DND-41 (cell line): ENCODE results near the gene EEFSEC.

Experiments
- ATAC-seq: fragments of 200-7000 bp; cut with Tn5 transposase; 3 replicates; pipeline ENCODE4 v1.9.1; 2021; ENCODE audit warnings: low read depth; ENCODE audit not compliant: insufficient read depth
- DNase-seq: peaks from one replicate; pipeline ENCODE4 v3.0.0-alpha.2; 2020
- H2AFZ ChIP-seq: 2 replicates; pipeline ENCODE4 v1.6.0; 2012; ENCODE audit warnings: low read depth, low read length
- H3K27ac ChIP-seq: 2 replicates; pipeline ENCODE4 v1.5.1; 2012; ENCODE audit warnings: low read length, inconsistent platforms
- H3K27me3 ChIP-seq: fragments of 200-600 bp; sonication (generic); 2 replicates; pipeline ENCODE4 v1.6.0; 2012; ENCODE audit warnings: low read length, mild to moderate bottlenecking, inconsistent platforms; ENCODE audit not compliant: insufficient read depth, poor library complexity
- H3K36me3 ChIP-seq: 2 replicates; pipeline ENCODE4 v1.5.1; 2012; ENCODE audit warnings: low read length, inconsistent platforms; ENCODE audit not compliant: insufficient read depth
- H3K4me1 ChIP-seq: 2 replicates; pipeline ENCODE4 v1.5.1; 2012; ENCODE audit warnings: mild to moderate bottlenecking, low read length; ENCODE audit not compliant: insufficient read depth
- H3K4me2 ChIP-seq: 2 replicates; pipeline ENCODE4 v1.6.0; 2012; ENCODE audit warnings: mild to moderate bottlenecking, moderate library complexity, low read length, inconsistent platforms; ENCODE audit not compliant: insufficient read depth
- H3K4me3 ChIP-seq, 2 experiments: fragments of 200-600 bp in 1 of 2; shearing (Covaris generic) in 1 of 2; 2 replicates each; pipeline ENCODE4 v1.5.1; 2012 to 2016; ENCODE audit warnings: inconsistent platforms in 2 of 2, low read length in 2 of 2, mild to moderate bottlenecking in 2 of 2, low read depth in 1 of 2, moderate library complexity in 1 of 2
- H3K79me2 ChIP-seq: 2 replicates; pipeline ENCODE4 v1.6.0; 2012; ENCODE audit warnings: low read length, inconsistent platforms; ENCODE audit not compliant: insufficient read depth
- H3K9ac ChIP-seq: 2 replicates; pipeline ENCODE4 v1.6.0; 2012; ENCODE audit warnings: low read depth, mild to moderate bottlenecking, inconsistent platforms, low read length, moderate library complexity
- H3K9me3 ChIP-seq: 2 replicates; pipeline ENCODE4 v1.5.1; 2012; ENCODE audit warnings: low read length, moderate library complexity, mild to moderate bottlenecking, inconsistent platforms; ENCODE audit not compliant: insufficient read depth, severe bottlenecking
- H4K20me1 ChIP-seq: 2 replicates; pipeline ENCODE4 v1.6.0; 2012; ENCODE audit warnings: low read length; ENCODE audit not compliant: insufficient read depth
- CTCF ChIP-seq: IDR thresholded peaks from 2 replicates; pipeline ENCODE4 v1.5.1; 2012; ENCODE audit warnings: borderline replicate concordance, low read length, moderate library complexity, mild to moderate bottlenecking; ENCODE audit not compliant: poor library complexity, severe bottlenecking; ENCODE audit errors: extremely low read depth
- EZH2 ChIP-seq: IDR thresholded peaks from 3 replicates; pipeline ENCODE4 v1.6.1; 2012; ENCODE audit warnings: borderline replicate concordance, low read depth, mild to moderate bottlenecking, moderate library complexity, low read length, inconsistent platforms; ENCODE audit not compliant: severe bottlenecking

EEFSEC gene

GRCh38 chr3:128330214-128330842, 177.0 kb downstream of the EEFSEC start:
- Histone ChIP-seq H3K9ac (no peak overlapping the region), H2AFZ (no peak overlapping the region), H3K27ac (no peak overlapping the region), H3K9me3 (no peaks in the 10 kb centered on the region), H4K20me1 (peaks cover 14% of the 10 kb centered on the region), H3K27me3 (no peaks in the 10 kb centered on the region), H3K4me2 (no peak overlapping the region), H3K36me3 (no peaks in the 10 kb centered on the region), H3K79me2 (no peaks in the 10 kb centered on the region), H3K4me1 (peaks cover 15% of the 10 kb centered on the region), H3K4me3 (no peak overlapping the region)
- no peak for DNase-seq
- no peak for ATAC-seq
- TF ChIP-seq EZH2 (no peak), CTCF (no peak)

GRCh38 chr3:128334086-128334645, 180.9 kb downstream of the EEFSEC start:
- no peak for DNase-seq

GRCh38 chr3:128334766-128335165, 181.5 kb downstream of the EEFSEC start:
- H3K27me3 ChIP-seq = no peaks in the 10 kb centered on the region
- ATAC-seq (no peak), DNase-seq (no peak)
- no peaks in the 10 kb centered on the region for H3K79me2 ChIP-seq
- H3K36me3 ChIP-seq = peaks cover 18% of the 10 kb centered on the region; the same call in 1 of the 2 replicates
- H3K9ac ChIP-seq = no peak overlapping the region
- H3K4me2 ChIP-seq = no peak overlapping the region
- TF ChIP-seq CTCF (no peak), EZH2 (no peak)
- no peak overlapping the region for H3K27ac ChIP-seq
- H4K20me1 ChIP-seq = peaks cover 11% of the 10 kb centered on the region
- no peak overlapping the region for H3K4me3 ChIP-seq
- H3K4me1 ChIP-seq = no peaks in the 10 kb centered on the region
- H3K9me3 ChIP-seq = no peaks in the 10 kb centered on the region
- H2AFZ ChIP-seq = no peak overlapping the region

More at GRCh38 chr3:128334086-128334645, 180.9 kb downstream of the EEFSEC start:
- peaks cover 18% of the 10 kb centered on the region; the same call in 1 of the 2 replicates for H3K36me3 ChIP-seq
- TF ChIP-seq CTCF (no peak), EZH2 (no peak)
- H3K27me3 ChIP-seq = no peaks in the 10 kb centered on the region
- no peak overlapping the region for H3K4me2 ChIP-seq
- ATAC-seq = no peak
- H3K4me1 ChIP-seq = no peaks in the 10 kb centered on the region
- H3K9me3 ChIP-seq = no peaks in the 10 kb centered on the region
- H3K4me3 ChIP-seq = no peak overlapping the region
- H2AFZ ChIP-seq = no peak overlapping the region
- no peak overlapping the region for H3K27ac ChIP-seq
- peaks cover 14% of the 10 kb centered on the region for H4K20me1 ChIP-seq
- no peak overlapping the region for H3K9ac ChIP-seq
- no peaks in the 10 kb centered on the region for H3K79me2 ChIP-seq
